Measurements from ENCODE around the gene FCMR.
A peak's percentile ranks its signal among the peaks of the same experiment; 100 is the strongest.

The FCMR gene

DNA sequence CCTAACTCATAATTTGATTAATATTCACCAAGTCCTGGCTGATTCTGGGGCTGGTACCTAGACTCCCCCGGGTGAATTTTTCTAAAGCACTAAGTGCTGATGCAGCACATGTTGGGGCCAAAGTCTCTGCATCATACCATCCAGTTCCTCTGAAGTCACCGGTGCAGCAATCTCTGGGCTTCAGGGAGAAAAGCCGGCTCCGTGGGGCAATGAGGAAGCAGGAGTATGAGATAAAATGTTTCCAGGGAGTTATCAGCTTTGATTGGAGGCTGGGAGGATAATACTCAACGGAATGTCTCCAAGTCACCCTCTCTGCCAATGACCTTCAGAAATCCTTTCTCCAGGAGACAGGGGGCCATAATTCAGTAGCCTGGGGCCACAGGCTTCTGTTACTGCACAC, 47.3 kb upstream of the FCMR start:
- H2AFZ ChIP-seq (ENCODE audit: low read length): no peak overlapping the region
- no peak for TF ChIP-seq CTCF (IDR thresholded peaks at IDR 0.05; ENCODE audit: low read length)
- TF ChIP-seq EZH2phosphoT487 (IDR thresholded peaks at IDR 0.05; ENCODE audit: low read length): no peak
- TF ChIP-seq EZH2 (optimal IDR thresholded peaks at IDR 0.05; ENCODE audit: low read depth, low read length): no peak
- no peaks in the 10 kb centered on the region for H3K36me3 ChIP-seq (replicated peaks; ENCODE audit: insufficient read depth, low read length)
- H3K4me3 ChIP-seq (ENCODE audit: low read length): no peak overlapping the region
- DNase-seq: no peak
- no peaks in the 10 kb centered on the region for H3F3A ChIP-seq (ENCODE audit: insufficient read depth, low read length)
- H3K4me2 ChIP-seq (ENCODE audit: low read depth, low read length): no peak overlapping the region
- no peak overlapping the region for H3K27ac ChIP-seq (ENCODE audit: low read length)
- no peak overlapping the region for H3K9ac ChIP-seq (ENCODE audit: low read length)
- no peaks in the 10 kb centered on the region for H4K20me1 ChIP-seq (ENCODE audit: insufficient read depth, low read length)
- H3K79me2 ChIP-seq (ENCODE audit: low read length): no peaks in the 10 kb centered on the region
- H3K9me2 ChIP-seq (replicated peaks; ENCODE audit: insufficient read depth, low read length): no peaks in the 10 kb centered on the region
- peaks cover 8% of the 10 kb centered on the region for H3K4me1 ChIP-seq (ENCODE audit: low read length)
- no peaks in the 10 kb centered on the region for H3K27me3 ChIP-seq (replicated peaks; ENCODE audit: insufficient read depth, low read length)
- H3K9me3 ChIP-seq (replicated peaks; ENCODE audit: insufficient read depth, low read length): no peaks in the 10 kb centered on the region

GRCh38 chr1:206967096-206967849, 45.5 kb upstream of the FCMR start:
- Histone ChIP-seq H3K9me3 (replicated peaks; ENCODE audit: insufficient read depth, low read length) (no peaks in the 10 kb centered on the region), H3K79me2 (ENCODE audit: low read length) (no peaks in the 10 kb centered on the region), H3K9ac (ENCODE audit: low read length) (no peak overlapping the region), H3K4me2 (ENCODE audit: low read depth, low read length) (0 out of 2 replicates have a peak overlapping the region, but pooled peaks have one; percentile 1), H2AFZ (ENCODE audit: low read length) (no peak overlapping the region; the same call in none of the 2 replicates), H3K9me2 (replicated peaks; ENCODE audit: insufficient read depth, low read length) (no peaks in the 10 kb centered on the region), H4K20me1 (ENCODE audit: insufficient read depth, low read length) (no peaks in the 10 kb centered on the region), H3K4me3 (ENCODE audit: low read length) (no peak overlapping the region), H3K27me3 (replicated peaks; ENCODE audit: insufficient read depth, low read length) (no peaks in the 10 kb centered on the region), H3K36me3 (replicated peaks; ENCODE audit: insufficient read depth, low read length) (no peaks in the 10 kb centered on the region), H3K4me1 (ENCODE audit: low read length) (peaks cover 8% of the 10 kb centered on the region), H3F3A (ENCODE audit: insufficient read depth, low read length) (no peaks in the 10 kb centered on the region), H3K27ac (ENCODE audit: low read length) (no peak overlapping the region)
- DNase-seq: no peak
- TF ChIP-seq EZH2 (optimal IDR thresholded peaks at IDR 0.05; ENCODE audit: low read depth, low read length): no peak
- TF ChIP-seq EZH2phosphoT487 (IDR thresholded peaks at IDR 0.05; ENCODE audit: low read length): no peak
- no peak for TF ChIP-seq CTCF (IDR thresholded peaks at IDR 0.05; ENCODE audit: low read length)

DNA sequence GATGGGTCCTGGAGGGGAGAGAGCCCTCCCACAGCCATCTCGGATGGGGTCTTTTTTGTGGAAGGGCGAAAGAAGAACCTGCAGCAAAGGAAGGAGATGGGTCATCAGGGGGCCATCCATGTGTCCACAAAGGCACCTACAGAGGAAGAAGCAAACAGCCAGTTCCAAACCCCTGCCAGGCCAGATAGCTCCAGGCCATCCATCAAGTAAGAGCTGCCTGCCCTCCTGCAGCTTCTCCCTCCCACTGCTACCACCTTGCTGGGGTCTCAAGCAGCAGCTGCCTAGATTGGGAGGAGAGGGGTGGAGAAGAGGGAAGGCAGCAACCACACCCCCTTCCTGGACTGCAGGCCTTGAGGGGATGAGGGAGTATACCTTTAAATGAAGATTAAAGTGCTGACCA, 44.0 kb upstream of the FCMR start:
- Histone ChIP-seq H3K4me1 (ENCODE audit: low read length) (peaks cover 8% of the 10 kb centered on the region), H3K27me3 (replicated peaks; ENCODE audit: insufficient read depth, low read length) (no peaks in the 10 kb centered on the region)

More for the DNA sequence above, 44.0 kb upstream of the FCMR start:
- Histone ChIP-seq H3K79me2 (ENCODE audit: low read length) (no peaks in the 10 kb centered on the region), H3K27ac (ENCODE audit: low read length) (no peak overlapping the region), H3K9me3 (replicated peaks; ENCODE audit: insufficient read depth, low read length) (no peaks in the 10 kb centered on the region), H3K9ac (ENCODE audit: low read length) (no peak overlapping the region), H2AFZ (ENCODE audit: low read length) (no peak overlapping the region), H3K4me3 (ENCODE audit: low read length) (no peak overlapping the region), H3K4me2 (ENCODE audit: low read depth, low read length) (no peak overlapping the region), H3F3A (ENCODE audit: insufficient read depth, low read length) (no peaks in the 10 kb centered on the region), H4K20me1 (ENCODE audit: insufficient read depth, low read length) (no peaks in the 10 kb centered on the region), H3K36me3 (replicated peaks; ENCODE audit: insufficient read depth, low read length) (no peaks in the 10 kb centered on the region), H3K9me2 (replicated peaks; ENCODE audit: insufficient read depth, low read length) (no peaks in the 10 kb centered on the region)
- no peak for TF ChIP-seq EZH2phosphoT487 (IDR thresholded peaks at IDR 0.05; ENCODE audit: low read length)
- TF ChIP-seq CTCF (IDR thresholded peaks at IDR 0.05; ENCODE audit: low read length): no peak
- no peak for TF ChIP-seq EZH2 (optimal IDR thresholded peaks at IDR 0.05; ENCODE audit: low read depth, low read length)
- DNase-seq: no peak
